Inferior parietal cortex (tissue), 1 donor: ENCODE data around the gene TSPAN32.
"Not testable (repeated sequence)": the region's sequence is repeated elsewhere in the genome, so short reads cannot be mapped to it uniquely, and the experiment has no call there.

Source experiments
- DNase-seq: peaks from one replicate; pipeline ENCODE4 v3.0.0-alpha.2; 2016; ENCODE audit errors: extremely low spot score

Gene TSPAN32

DNA sequence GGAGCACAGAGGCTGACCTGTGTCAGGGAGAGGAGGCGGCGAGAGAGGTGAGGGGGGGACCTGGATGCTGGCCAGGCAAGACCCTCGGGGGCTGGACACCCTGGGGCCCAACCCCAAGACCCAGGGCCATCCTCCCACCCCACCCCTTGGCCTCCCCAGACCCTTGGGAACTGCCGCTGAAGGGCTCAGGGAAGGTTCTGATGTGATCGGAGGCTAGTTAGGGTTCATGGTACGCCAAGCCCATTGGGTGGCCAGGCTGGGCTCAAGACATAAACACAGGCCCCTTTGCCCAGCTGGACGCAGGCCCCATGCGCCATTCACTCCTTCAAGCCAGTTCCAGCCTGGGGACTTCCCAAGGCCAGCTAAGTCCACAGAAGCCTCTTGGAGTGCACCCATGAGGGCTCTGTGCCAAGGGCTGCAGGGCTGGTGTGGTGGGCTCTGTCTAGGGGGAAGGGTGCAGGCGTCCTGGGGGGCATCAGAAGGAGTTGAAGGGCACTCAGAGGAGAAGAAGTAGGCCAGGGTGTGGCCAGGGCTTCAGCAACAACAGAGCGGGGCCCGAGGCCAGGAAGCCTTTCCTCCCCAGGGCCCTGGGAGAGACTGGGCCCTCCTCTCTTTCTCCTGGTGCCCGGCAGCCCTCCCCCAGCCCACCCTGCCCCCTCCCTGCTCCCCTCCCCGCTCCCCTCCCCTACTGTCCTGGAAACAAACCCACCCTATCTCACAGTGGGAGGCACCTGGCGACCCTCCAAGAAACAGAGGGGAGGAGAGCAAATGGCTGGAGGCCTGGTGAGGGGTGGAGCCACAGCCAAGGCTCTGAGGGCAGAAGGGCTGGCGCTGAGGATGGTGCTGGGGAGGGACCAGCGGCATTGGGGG lies 12.9 kb downstream of the TSPAN32 start:
- DNase-seq = peak; percentile 34

GRCh38 chr11:2315395-2316168 lies 13.8 kb downstream of the TSPAN32 start:
- DNase-seq = no peak

DNA sequence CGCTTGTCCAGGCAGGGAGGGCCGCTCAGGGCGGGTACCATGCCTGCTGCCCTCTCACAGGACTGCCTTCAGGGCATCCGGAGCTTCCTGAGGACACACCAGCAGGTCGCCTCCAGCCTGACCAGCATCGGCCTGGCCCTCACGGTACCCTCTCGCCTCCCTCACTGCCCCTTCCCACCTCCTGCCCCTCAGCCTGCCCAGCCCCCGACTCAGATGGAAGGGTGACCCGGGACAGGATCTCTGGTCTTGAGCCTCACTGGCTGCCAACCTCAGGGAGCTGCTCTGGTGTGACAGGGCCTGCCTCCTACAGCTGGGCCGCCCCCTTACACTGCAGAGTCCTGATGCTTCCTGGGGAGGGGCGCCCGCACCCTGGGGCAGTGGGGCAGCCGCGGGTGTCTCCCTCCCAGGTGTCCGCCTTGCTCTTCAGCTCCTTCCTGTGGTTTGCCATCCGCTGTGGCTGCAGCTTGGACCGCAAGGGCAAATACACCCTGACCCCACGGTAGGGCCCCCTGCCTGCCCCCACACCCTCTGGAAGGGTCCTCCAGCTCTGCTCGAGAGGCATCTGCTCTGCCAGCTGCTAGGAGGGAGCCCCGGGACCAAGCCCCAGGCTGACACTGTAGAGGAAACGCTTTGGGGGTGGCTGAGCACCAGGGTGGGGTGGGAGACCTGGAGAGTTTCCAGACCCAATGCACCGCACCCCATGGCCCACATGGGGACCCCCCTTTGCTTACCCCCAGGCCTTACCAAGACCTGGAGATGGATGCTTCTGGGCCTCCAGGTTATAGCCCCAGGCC lies 14.6 kb downstream of the TSPAN32 start:
- DNase-seq = no peak

GRCh38 chr11:2316963-2317244 lies 15.1 kb downstream of the TSPAN32 start:
- no peak for DNase-seq

DNA sequence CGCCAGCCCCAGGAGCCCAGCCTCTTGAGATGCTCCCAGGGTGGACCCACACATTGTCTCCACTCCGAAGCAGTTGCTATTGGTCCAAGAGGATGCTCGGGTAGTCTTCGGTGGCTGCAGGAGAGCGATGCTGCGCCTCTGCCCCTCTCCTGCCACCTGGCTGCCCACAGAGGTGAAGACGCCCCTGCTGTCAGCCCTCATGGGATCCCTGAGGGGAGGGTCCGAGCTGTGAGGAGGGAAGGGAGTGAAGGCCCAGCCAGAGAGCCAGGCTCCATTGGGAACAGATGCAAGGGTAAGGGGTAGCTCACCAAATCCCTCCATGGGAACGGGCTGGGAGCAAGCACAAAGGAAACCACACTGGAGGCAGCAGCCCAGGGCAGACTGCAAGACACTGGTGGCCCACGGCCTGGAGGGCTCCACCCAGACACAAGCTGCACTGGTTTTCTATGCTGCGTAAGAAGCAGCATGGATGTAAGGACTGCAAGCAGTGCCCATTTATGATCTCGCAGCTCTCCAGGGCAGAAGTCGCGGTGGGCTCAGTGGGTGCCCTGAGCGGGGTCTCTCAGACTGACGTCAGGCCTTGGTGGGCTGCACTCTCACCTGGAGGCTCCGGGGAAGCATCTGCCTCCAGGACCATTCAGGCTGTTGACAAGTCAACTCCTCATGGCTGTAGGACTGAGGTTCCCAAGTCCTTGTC lies 15.7 kb downstream of the TSPAN32 start:
- DNase-seq = no peak

DNA sequence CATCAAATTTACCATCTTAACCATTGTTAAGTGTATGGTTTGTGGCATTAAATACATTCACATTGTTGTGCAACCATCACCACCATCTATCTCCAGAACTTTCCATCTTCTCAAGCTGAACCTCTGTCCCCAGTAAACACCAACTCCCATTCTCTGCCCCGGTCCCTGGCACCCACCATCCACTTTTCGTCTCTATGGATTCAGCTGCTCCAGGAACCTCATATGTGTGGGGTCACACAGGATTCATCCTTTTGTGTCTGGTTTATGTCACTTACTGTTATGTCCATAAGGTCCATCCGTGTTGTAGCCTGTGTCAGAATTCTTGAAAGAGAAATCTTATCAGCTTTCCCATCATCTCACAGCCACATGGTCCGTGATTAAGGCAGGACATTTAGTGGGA lies 16.3 kb downstream of the TSPAN32 start:
- DNase-seq = no peak

- no peak for DNase-seq
Observed at GRCh38 chr11:2318707-2319106, 16.9 kb downstream of the TSPAN32 start.

- no peak for DNase-seq
Observed at GRCh38 chr11:2319791-2320472, 18.1 kb downstream of the TSPAN32 start.

GRCh38 chr11:2320568-2321310 lies 18.9 kb downstream of the TSPAN32 start:
- no peak for DNase-seq

DNA sequence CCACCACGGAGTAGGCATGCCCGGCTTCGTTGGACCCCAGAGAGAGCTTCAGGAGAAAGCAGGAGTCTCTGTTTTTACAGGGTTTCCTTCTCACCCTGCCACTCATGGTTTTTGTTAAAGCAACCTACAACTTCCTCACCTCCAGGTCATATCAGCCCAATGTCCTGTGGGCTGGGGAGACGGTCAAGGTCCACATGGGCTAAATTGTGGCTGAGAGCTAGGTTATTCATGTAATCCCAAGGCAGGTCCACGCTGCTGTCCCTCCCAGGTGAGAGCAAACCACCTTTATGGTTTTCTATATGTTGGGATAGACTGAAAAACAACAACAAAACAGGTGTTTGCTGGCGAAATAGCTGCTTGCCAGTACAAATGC lies 19.5 kb downstream of the TSPAN32 start:
- DNase-seq = no peak

DNA sequence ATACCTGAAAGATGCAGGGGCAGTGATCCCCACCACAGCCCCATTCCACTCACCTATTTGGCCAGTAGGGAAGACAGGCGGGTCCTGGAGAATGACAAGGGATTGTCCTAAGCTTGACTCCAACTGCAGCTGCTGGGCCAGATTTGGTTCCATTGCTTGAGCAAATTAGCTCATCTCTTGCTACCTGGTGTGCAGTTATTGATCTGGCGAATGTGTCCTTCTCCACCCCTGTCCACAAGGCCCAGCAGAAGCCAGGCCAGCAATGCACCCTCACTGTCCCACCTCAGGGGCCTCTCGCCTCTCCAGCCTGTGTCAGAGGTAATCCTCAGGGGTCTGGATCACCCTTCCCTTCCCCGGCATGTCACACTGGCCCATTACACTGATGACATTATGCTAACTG lies 23.3 kb downstream of the TSPAN32 start:
- DNase-seq = no peak

GRCh38 chr11:2325719-2326118 lies 23.9 kb downstream of the TSPAN32 start:
- DNase-seq = no peak

GRCh38 chr11:2327032-2327431 lies 25.2 kb downstream of the TSPAN32 start:
- DNase-seq = no peak

DNA sequence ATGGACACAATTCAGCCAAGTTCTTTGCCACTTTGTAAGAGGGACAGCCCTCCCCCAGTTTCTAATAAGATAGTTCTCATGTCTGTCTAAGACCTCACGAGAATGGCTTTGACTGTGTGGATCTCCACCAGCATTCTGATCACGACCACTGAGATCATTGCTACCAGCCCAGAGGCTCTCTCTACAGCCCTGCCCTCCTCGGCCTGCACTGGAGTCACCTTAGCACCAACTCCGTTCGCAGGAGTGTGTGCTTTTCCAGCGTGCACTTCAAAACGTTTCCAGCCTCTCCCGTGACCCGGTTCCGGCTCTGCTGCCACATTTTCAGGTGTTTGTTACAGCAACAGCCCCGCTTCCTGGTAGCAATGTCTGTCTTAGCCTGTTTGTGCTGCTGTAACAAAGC lies 26.2 kb downstream of the TSPAN32 start:
- DNase-seq = no peak

- no peak for DNase-seq
Observed at GRCh38 chr11:2328656-2329354, 27.0 kb downstream of the TSPAN32 start.

- DNase-seq = no peak
Observed at GRCh38 chr11:2329551-2329950, 27.7 kb downstream of the TSPAN32 start.

GRCh38 chr11:2330696-2331095 lies 28.9 kb downstream of the TSPAN32 start:
- no peak for DNase-seq

DNA sequence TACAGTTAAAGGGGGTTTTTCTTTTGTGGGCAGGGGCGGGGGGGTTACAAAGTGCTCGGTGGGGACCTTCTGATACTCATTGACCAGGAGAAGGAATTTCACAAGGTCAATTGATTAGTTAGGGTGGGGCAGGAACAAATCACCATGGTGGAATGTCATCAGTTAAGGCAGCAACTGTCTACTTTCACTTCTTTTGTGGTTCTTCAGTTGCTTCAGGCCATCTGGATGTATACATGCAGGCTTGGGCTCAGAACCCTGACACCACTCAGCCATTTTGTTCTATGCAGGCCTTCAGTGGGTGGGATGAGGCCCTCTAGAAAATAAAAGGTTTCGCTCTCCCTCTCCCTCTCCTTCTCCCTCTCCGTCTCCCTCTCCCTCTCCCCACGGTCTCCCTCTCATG lies 29.6 kb downstream of the TSPAN32 start:
- no peak for DNase-seq

DNA sequence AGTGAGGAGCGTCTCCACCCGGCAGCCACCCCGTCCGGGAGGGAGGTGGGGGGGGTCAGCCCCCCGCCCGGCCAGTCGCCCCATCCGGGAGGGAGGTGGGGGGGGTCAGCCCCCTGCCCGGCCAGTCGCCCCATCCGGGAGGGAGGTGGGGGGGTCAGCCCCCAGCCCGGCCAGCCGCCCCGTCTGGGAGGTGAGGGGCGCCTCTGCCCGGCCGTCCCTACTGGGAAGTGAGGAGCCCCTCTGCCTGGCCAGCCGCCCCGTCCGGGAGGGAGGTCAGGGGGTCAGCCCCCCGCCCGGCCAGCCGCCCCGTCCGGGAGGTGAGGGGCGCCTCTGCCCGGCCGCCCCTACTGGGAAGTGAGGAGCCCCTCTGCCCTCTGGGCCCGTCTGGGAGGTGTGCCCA lies 30.8 kb downstream of the TSPAN32 start:
- DNase-seq = not testable (repeated sequence)
